ENCODE data around the gene CLEC18B.
"Not testable (repeated sequence)": the region's sequence is repeated elsewhere in the genome, so short reads cannot be mapped to it uniquely, and the experiment has no call there.

The CLEC18B gene

DNA sequence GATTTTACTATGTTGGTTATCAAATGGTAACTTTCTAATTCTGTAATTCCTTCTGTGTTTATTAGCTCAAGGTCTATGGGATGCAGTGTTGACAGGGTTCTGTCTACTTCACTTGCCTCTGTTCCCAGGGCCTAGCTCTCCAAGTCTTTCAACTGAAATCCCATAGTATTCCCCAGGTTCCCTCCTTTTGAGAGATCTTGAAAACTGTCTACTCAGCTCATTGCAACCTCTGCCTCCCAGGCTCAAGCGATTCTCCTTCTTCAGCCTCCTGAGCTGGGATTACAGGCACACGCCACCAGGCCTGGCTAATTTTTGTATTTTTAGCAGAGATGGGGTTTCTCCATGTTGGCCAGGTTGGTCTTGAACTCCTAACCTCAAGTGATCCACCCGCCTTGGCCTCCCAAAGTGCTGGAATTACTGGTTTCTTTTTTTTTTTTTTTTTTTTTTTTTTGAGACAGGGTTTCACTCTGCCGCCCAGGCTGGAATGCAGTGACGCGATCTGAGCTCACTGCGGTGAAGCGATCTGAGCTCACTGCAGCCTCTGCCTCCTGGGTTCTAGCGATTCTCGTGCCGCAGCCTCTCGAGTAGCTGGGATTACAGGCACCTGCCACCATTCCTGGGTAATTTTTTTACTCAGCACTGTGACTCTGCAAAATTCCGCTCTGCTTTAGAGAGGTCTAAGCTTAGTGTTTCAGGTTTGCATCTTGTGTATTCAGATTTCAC is 22.5 kb upstream of the CLEC18B start:
- not testable (repeated sequence) for DNase-seq

DNA sequence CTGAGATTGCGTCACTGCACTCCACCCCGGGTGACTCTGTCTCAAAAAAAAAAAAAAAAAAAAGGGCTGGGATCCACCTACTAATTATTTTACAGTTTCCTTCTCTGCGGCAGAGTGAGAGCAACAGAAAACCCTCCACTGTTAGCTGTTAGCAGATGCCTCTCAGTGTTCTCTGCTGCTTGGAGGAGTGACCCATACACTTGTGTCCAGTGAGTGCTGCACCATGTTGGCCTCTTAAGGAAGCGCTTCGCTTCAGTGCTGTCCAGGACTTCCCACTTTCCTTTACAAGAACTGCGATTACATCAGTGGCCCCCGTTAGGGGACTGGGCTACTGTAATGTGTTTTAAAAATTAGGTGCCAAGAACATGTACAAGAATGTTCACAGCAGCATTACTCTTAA is 18.4 kb upstream of the CLEC18B start:
- no peak for DNase-seq

DNA sequence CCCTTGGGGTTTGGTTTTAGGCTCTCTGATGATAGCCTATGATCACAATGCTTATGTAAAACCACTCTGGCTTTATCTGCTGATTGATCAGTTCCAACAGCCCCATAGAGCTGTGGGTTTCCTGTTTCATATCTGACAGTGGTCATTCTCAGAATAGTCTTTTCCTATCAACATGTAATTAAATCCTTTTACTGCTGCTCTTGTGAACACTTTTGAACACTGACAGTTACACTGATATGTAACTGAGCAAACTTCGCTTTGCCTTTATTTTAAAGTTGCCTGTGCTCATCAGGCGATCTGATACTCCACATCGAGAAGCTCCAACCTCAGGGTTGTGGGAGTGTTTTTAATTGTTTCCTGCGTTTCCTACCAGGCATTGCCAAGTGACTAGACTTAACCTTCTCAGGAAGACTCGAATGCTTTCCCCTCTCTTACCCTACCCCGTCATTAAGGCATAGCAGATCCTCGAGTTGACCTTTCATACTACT is 17.3 kb upstream of the CLEC18B start:
- DNase-seq = peak in 1 of 2 donors; percentile 42

GRCh38 chr16:74431516-74431915 is 10.2 kb upstream of the CLEC18B start:
- DNase-seq = no peak

DNA sequence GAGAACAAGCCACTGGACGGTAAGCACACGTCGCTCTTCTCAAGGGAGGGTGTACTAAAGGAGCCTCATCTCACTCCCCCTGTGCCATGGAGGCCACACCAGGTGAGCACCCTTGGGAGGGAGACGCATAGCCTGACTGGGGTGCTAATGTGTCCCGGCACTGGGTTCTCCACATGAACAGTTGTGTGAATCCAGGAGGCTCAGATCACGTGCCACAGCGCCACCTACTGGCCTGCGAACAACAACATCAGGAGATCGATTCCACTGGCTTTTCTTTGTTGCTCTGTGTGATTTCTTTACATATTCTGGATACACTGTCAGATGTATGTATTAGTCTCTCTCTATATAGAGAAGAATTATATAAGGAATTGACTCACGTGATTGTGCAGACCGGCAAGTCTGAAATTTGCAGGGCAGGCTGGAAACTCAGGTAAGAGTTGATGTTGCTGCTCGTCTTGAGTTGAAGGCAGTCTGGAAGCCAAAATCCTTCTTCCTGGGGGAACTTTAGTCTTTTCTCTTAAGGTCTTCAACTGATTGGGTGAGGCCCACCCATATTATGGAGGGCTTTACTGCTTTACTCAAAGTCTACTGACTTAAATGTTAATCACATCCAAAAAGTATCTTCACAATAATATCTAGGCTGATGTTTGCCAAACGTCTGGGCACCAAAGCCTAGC is 8.9 kb upstream of the CLEC18B start:
- peak; percentile 59 for DNase-seq

DNA sequence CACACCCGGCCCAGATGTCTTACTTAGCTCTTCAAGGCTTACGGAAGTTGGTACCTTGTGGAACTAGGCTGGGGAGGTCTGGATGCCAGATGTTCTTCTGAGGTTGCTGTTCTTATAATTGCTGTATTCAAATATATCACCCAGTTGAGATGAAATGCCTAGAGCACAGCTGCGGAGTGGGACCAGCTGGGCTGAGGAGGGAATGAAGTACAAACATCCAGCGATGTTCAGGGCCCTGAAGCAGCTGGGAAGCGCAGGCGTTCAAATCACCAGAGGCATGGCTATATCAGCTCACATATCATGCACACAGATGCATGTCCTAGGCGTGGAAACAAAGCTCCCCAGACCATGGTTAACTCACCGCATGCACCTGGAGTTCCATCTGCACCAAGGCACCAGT is 7.2 kb upstream of the CLEC18B start:
- DNase-seq = not testable (repeated sequence)

DNA sequence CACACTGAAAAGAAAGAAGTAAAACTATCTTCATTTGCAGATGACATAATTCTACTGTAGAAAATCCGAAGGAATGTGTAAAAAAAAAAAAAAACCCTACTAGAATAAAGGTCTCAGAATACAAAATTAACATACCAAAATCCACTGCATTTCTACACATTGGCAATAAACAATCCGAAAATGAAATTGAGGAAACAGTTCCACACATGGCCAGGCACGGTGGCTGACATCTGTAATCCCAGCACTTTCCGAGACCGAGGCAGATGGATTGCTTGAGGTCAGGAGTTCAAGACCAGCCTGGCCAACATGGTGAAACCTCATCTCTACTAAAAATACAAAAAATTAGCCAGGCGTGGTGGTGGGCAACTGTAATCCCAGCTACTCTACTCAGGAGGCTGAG is 4.5 kb upstream of the CLEC18B start:
- DNase-seq = not testable (repeated sequence)

DNA sequence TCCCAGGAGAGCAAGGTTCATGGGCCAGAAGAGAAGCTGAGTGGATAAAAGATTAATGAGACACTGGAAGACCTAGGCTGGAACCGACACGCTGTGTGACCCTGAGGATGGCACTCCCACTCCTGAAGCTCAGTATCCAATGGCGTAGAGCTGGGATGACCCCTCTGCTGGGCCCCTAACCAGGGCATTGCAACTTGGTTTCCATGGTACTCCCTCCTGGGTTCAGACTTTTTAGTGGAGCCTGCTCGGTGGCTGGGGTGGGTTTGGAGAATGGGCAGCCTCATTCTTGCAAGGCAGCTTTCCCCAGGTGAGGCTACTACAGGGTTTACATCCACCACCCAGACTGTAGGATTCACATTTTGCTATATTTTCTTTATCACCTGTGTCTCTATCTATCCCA is 2.4 kb upstream of the CLEC18B start:
- DNase-seq = not testable (repeated sequence)

- not testable (repeated sequence) for DNase-seq
These were observed 808 bp upstream of the CLEC18B start for GRCh38 chr16:74422086-74422485.

- not testable (repeated sequence) for DNase-seq
These were observed 156 bp upstream of the CLEC18B start for GRCh38 chr16:74421482-74421785.

DNA sequence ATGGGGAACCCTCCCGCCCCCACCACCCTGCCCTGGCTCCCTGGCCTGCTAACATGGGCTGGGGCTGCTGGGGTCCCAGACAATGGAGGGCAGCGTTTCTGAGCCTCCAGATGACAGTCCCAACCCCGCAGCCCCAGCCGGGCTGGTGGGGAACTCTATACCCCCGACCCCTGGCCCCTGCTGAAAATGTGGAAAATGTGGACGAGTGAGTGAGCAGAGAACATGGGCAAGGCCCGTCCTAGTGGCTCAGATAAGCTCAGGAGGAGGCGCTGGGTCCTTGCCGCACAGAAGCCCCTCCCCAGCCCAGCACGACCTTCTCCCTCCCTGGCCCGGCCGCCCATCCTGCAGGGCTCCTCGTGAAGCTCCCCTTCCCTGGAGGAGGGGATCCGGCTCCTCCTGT is 1.5 kb downstream of the CLEC18B start:
- DNase-seq = not testable (repeated sequence)

DNA sequence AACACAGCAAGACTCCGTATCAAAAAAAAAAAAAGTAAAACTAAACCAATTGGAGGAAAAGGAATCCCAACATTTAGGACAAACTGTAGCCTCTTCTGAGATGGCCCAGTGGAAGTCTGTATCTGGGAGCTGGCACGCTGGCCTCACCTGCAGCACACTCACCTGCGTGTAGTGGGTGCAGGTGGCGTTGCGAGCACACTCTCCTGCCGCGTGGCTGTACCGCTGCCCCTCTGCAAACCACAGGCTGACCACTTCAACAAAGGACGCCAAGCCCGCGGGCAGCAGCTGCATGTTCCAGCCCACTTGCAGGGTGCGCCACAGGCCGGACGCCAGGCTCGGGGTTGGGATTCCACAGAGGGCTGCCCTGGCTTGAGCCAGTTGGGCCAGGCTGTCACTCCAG is 3.4 kb downstream of the CLEC18B start:
- not testable (repeated sequence) for DNase-seq

GRCh38 chr16:74413920-74414319 is 7.4 kb downstream of the CLEC18B start:
- not testable (repeated sequence) for DNase-seq

GRCh38 chr16:74413485-74413884 is 7.8 kb downstream of the CLEC18B start:
- DNase-seq = not testable (repeated sequence)

GRCh38 chr16:74412775-74413390 is 8.4 kb downstream of the CLEC18B start:
- not testable (repeated sequence) for DNase-seq

DNA sequence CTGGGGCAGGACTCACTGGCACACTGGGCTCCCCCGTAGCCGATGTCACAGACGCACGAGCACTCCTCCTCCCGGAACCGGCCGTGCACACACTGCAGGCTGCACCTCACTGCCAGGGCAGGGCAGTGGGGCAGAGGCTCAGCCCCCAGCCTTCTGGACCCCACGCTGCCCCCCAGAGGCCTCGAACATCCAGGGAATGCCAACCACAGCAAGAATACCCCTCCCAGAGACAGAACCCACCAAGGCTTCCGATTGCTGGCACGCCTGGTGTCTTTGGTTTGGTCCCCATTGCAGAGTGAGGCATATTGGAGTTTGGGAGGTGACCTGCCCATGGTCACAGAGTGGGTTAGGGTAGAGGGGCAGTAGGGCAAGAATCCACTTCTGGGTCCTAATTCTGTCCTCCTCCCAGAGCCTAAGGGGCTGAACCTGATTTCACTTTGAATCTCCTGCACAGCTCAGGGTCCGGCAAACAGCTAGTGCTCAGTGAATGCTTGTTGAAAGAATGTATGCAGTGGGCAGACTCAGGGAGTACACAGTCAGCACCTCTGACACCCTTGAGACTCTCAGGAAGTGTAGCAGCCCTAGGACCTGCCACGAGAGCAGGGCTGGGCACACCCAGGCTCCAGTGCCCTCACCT is 9.0 kb downstream of the CLEC18B start:
- not testable (repeated sequence) for DNase-seq

GRCh38 chr16:74410981-74411380 is 10.3 kb downstream of the CLEC18B start:
- DNase-seq = not testable (repeated sequence)

GRCh38 chr16:74410057-74410957 is 11.0 kb downstream of the CLEC18B start:
- DNase-seq = not testable (repeated sequence)

- not testable (repeated sequence) for DNase-seq
These were observed 11.9 kb downstream of the CLEC18B start for GRCh38 chr16:74409185-74409981.

DNA sequence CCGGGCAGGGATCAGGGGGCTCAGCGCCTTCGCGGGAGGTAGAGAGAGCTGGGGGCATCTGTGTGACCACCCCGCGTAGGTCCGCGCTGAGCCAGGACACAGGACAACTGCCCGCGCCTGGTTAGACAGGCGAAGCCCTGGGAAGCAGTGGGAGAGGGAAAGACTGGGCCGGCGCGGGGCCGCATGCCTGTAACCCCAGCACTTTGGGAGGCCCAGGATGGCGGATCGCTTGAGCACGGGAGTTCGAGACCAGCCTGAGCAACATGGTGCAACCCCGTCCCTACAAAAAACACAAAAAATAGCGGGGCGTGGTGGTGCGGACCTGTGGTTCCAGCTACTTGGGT is 13.9 kb downstream of the CLEC18B start:
- not testable (repeated sequence) for DNase-seq

GRCh38 chr16:74406600-74407361 is 14.5 kb downstream of the CLEC18B start:
- not testable (repeated sequence) for DNase-seq

Data from CD4-positive, alpha-beta T cell treated with Interleukin-4 for 1 hour (primary cell).